VCaP (cell line): ENCODE data around the gene CYB561.
A peak's percentile ranks its signal among the peaks of the same experiment; 100 is the strongest.

Experiments
- H3K27ac ChIP-seq: fragments of 450-650 bp; 2 replicates; pipeline ENCODE4 v1.5.1; 2017
- TF ChIP-seq, protein P1 (sequence below): fragments of 450-650 bp; conservative IDR thresholded peaks from 2 replicates; pipeline ENCODE4 v1.5.1; 2017; ENCODE audit warnings: mild to moderate bottlenecking, moderate library complexity

The CYB561 gene

DNA sequence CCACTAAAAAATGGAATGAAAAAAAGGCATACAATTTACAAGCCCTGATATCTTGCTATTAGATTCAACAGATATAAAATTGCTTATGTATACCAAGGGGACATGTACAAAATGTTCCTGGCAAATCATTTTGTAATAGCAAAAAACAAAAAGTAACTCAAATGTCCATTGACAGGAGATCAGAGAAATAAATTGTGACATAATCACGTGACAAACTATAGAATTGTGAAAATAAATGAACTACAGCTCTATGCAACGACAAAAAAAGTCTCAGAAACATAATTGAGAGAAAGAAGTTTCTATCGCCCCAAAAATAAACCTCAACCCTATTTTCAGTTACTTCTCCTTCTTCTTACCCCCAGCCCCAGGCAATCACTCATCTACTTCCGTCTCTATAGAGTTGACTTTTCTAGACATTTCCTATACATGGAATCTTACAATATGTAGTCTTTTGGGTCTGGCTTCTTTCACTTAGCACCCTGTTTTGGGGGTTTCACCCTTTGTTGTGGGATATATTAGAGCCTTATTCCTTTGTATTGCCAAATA, 18.7 kb upstream of the CYB561 start:
- TF ChIP-seq, protein P1, sequence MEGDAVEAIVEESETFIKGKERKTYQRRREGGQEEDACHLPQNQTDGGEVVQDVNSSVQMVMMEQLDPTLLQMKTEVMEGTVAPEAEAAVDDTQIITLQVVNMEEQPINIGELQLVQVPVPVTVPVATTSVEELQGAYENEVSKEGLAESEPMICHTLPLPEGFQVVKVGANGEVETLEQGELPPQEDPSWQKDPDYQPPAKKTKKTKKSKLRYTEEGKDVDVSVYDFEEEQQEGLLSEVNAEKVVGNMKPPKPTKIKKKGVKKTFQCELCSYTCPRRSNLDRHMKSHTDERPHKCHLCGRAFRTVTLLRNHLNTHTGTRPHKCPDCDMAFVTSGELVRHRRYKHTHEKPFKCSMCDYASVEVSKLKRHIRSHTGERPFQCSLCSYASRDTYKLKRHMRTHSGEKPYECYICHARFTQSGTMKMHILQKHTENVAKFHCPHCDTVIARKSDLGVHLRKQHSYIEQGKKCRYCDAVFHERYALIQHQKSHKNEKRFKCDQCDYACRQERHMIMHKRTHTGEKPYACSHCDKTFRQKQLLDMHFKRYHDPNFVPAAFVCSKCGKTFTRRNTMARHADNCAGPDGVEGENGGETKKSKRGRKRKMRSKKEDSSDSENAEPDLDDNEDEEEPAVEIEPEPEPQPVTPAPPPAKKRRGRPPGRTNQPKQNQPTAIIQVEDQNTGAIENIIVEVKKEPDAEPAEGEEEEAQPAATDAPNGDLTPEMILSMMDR = no peak

DNA sequence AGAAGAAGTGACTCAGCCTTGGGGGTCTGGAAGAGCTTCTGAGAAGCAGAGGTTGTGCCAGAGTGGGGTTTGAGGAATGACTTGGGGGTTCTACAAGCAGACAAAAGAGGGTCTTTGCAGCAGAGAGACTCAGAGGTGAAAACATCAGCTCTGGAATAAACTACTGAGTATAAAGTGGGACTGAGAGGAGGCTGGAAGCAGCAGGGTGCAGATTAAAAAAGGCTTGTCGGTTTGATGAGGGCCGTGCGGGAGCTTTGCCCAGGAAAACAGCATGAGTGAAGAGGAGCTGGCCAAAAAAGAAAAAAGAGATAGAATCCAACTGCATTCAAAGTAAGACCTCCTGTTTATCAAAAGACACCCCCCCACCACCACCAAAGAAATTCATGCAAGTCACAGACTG, 17.7 kb upstream of the CYB561 start:
- H3K27ac ChIP-seq = no peak overlapping the region
- TF ChIP-seq, protein P1 = no peak

More for the DNA sequence above, 18.7 kb upstream of the CYB561 start:
- no peak overlapping the region for H3K27ac ChIP-seq

DNA sequence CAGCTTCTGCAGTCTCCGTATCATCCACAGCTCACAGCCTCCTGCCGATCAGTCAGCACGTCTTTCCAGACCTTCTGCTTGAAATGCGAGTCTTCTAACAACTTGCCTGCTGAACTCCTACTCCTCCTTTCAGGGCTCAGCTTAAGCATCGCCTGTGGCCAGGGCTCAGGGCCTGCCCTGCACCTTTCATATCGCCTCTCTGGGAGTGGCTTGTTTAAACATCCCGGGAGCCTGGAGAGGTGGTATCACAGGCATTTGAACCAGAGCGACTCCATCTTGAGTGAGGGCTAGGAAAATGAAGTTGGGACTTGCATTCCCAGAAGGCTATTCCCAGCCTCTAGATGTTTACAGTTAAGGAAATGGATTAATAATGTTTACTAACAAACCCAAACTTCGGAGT, 13.9 kb upstream of the CYB561 start:
- H3K27ac ChIP-seq = no peak overlapping the region
- TF ChIP-seq, protein P1 = no peak

DNA sequence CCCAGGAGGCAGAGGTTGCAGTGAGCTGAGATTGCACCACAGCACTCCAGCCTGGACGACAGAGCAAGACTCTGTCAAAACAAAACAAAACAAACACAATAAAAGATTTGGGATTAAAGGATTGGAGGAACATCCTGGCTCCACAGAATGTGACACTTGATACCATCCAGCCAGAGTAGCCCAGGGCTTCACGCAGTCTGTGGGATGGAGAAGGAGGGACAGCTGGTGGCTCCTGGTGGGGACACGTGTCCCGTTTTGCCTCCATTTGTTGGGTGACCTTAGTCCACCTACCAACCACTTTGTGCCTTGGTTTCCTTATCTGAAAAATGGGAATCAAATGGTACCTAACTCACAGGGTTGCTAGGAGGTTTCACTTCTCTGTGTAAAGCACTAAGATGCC, 12.4 kb upstream of the CYB561 start:
- TF ChIP-seq, protein P1 = no peak

DNA sequence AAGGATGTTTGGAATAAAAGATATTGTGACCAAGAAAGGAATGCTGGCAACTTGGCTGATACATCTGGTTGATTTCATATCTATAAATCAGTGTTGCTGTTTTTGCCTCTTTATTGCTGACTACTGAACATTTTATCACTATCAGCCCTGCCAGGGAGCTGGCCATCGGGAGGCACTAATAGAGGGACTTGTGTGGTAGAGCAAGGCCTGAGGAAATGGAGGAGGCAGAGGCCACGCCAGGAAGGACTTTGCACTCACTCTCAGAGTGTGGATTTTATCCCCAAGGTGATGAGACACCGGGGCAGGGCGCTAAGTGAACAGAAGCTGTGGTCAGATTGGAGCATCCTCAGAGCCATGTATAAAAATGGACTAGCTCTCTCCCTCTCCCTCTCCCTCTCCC, 9.3 kb upstream of the CYB561 start:
- peak overlapping the region; percentile 72 for H3K27ac ChIP-seq
- TF ChIP-seq, protein P1 = no peak

More for the DNA sequence above, 12.4 kb upstream of the CYB561 start:
- no peak overlapping the region; the same call in 1 of the 2 replicates for H3K27ac ChIP-seq

DNA sequence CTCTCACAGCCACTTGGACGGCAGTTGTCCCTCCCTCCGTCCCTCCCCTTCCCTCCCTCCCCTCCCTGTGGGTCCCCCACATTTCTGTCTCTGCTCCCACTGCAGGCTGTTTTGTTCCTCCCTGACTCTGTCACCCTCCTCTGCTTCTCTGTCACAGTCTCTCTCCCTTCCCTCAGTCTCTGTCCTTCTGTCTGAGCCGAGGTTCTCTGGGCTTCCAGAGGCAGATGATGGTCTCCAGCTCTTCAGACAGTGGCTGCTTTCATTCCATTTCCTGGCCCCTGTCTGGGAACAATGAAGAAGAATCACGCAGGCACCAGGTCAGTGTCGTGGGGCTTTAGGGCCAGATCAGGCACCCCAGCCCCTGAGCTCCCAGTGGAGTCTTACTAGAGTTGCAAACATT, 8.8 kb upstream of the CYB561 start:
- peak overlapping the region; percentile 72 for H3K27ac ChIP-seq
- TF ChIP-seq, protein P1 = no peak

DNA sequence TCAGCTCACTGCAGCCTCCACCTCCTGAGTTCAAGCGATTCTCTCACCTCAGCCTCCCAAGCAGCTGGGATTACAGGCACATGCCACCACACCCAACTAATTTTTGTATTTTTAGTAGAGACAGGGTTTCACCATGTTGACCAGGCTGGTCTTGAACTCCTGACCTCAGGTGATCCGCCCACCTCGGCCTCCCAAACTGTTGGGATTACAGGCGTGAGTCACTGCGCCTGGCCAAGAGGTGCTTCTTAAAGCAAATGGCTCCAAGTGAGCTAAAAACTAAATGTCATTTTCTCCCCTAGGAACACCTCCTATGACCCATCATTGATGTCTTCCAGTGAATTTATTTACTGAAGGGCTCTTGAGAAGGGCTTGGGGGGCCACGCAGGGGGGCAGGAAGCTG, 8.3 kb upstream of the CYB561 start:
- H3K27ac ChIP-seq = peak overlapping the region; percentile 72

DNA sequence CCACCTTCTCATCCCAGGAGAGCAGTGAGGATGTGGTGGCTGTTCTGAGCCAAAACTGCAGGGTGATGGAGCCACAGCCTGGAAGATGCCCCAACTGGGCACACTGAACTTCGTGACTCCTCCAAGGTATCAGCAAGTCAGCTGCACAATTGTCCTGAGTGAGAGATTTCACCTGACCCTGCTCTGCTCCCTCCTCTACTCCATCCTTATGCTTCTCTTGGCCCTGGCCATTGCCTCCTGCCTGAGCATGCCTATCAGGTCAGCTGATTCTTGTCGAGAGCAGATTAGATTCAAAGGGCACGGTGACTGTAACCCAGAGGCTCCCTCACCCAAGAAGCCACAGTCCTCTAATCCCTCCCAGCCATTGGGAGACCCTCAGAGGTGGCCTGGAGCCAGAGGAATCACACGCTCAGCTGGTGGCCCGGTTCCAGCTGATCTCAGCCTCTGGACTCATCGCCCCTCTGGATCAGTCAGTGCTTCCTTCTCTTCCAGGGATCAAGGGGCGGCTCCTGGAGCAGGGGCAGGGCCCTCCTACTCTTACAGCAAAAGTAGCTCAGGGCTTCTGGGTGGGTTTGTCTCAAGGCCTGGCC, 7.0 kb upstream of the CYB561 start:
- TF ChIP-seq, protein P1 = no peak
- H3K27ac ChIP-seq = no peak overlapping the region
